ENCODE data around the gene COL27A1. TPM values are rescaled to one million over a fixed set of nuclear protein-coding genes. Genes with fewer than 3 reads are reported as not detected.

The COL27A1 gene
- total RNA-seq, 1 experiment from 2014 or later: 21.1 TPM

DNA sequence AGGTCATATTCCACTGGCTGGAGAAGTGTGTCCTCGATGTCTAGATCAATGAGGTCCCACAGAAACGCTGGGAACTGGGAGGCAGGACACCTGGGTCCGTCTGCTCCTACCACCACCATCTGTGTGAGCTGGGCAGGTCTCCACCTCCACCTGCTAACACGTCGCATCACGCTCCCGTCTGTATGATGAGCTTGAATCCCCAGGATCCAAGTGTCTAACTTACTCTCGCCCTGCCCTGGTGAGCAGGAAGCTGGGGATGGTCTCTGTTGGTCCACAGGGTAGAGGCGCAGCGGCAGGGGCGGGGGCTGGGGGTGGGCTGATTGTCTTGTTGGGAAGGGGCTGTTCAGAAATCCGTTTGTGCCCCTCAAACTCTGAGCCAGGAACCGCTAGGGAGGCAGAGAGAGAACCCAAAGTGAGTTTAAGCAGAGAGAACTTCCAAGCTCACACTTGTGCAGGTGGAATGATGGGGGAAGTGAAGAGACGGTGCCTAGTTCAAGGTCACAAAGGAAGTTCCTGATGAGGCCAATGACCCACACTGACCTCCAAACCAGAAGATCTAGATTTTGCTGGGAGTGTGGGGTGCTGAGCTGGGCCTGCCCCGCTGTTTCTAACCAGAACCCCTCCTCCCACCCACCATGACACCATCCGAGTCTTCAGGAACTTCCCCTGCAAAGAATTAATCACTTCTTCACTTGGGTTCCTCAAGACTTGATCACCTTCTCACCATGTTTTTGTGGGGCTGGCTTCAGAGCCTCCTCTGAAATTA lies 195.5 kb downstream of the COL27A1 start:
- DNase-seq (ENCODE audit: low read depth): no peak

DNA sequence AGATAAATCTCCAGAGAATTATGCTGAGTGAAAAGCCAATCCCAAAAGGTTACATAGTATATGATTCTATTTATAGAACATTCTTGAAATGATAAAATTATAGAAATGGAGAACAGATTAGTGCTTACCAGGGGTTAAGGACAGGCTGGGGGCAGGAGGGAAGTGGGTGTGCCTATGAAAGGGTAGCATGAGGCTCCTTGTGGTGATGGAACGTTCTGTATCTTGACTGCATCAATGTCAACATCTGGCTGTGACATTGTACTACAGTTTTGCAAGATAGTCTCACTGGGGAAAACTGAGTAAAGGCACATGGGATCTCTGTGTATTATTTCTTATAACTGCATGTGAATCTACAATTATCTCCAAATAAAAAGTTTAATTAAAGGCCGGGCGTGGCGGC lies 196.6 kb downstream of the COL27A1 start:
- DNase-seq (ENCODE audit: low read depth): no peak

DNA sequence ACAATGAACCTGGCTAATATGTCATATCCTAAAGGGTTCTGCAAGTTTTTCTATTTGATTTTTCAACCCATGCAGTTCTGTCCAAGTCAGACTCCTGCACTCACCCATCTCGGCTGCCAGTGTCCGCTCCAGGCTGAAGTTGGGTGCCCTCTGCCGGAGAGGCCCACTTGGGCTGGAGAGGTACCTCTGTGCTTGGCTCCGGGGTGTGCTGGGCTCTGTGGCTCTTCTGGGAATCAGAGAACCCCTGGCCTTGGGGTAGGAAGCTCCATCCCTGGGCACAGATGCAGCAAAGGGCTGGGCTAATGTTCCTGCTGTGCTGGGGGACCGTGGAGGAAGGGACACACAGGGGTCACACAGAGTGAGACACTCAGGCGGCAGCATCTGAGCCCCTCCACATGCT lies 200.5 kb downstream of the COL27A1 start:
- DNase-seq (ENCODE audit: low read depth): no peak

DNA sequence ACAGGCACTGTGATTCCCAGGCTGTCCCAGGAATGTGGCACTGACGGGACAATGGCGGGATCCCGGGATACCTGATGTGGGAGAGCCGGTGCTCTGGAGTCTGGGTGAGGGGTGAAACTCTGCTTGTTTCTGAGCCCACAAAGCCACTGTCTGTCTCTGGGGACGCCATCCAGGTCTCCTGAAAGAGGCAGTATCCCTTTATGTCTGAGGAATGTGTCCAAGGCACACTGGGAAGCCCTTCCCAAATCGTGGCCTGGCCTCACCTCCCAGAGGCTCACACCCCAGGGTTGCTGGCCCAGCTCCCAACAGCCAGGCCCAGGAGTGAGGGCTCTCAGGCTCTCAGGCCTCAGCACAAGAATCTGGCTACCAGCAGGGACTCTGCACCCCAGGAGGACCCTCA lies 201.5 kb downstream of the COL27A1 start:
- no peak for DNase-seq (ENCODE audit: low read depth)

DNA sequence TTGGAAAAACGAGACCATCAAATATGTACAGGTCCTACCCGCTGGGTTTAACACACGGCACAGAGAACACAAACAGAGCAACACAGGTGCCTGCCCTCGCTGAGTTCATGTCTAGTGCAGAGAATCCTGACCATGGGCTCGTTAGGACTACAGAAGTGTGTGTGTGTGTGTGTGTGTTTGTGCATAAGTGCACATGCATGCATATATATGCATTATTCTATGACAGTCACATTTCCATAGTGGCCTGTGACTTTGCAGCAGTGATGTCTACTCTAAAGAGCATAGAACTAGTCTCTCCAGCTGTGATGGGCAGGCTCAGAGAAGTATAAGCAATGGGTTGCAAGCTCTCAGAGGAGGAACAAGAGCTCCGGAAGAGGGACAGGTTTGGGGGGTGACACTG lies 202.0 kb downstream of the COL27A1 start:
- no peak for DNase-seq (ENCODE audit: low read depth)

DNA sequence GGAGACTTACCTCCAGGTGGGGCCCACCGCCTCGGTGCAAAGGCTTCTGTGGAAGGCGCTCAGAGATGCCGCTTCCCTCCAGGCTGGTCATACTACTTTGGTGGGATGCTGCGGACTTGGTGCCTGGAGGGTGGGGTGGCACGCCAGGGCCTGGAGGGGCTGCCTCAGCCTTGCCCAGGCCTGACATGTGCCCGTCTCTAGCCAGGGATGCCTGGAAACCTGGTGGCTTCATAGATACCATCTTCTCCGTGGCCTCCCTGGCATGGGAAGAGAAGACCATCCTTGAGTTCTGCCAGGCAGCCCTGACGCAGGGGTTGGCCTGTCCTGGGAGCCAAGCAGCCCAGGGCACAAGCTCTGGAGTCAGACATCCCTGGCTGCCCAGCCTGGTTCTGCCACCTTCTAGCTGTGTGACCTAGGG lies 202.6 kb downstream of the COL27A1 start:
- DNase-seq (ENCODE audit: low read depth): no peak

DNA sequence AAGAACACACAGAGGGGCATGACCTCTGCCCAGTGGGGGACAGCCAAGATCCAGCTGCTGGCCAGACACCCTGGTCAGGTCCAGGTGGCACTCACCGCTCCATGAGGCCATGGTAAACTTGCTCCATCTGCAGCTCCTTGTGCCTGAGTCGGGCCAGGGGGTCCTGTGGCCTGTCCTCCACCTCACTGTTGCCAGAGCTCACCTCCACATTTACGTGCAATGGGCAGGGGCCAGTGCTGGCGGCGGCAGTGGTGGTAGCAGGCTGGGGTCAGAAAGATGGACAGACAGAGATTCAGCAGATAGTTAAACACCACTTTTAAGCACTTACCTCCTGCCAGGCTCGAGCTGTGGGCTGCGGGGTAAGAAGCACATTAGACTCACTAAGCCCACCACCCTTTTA lies 204.5 kb downstream of the COL27A1 start:
- no peak for DNase-seq (ENCODE audit: low read depth)

DNA sequence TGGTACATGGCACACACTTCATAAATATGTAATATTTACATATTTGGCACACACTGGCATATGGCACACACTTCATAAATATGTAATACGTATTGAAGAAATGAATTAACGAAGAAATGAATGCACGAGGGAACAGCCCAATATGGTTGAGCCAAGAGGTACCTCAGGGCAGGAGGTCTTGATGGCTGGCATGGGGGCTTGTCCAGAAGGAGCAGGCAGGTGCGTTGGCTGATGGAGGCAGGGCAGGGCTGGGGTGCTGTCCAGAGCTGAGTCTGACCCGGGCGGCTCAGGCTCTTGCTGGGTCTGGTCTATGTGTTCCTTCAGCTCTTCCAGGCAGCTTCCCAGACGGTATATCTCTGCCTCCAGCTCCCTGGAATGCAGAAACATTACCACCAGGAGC lies 206.2 kb downstream of the COL27A1 start:
- DNase-seq (ENCODE audit: low read depth): no peak

Small RNA genes within 50 kb of the gene (small RNA-seq; reads per million reads assigned to genes)
- gene MIR455: 3.5 reads per million, percentile 86 among the genes with 10 or more reads in this experiment

Other genes starting within 250 kb of the COL27A1 start
- 0.30 and 0.47 TPM in 2 replicates for gene AMBP, start 77.2 kb upstream of the COL27A1 start, total RNA-seq (2014; rRNA removed; shearing (Covaris generic))
- gene KIF12, start 56.2 kb upstream of the COL27A1 start, total RNA-seq (2014; rRNA removed; shearing (Covaris generic)): not detected in 2 replicates
- gene ORM1, start 167.6 kb downstream of the COL27A1 start, total RNA-seq (2014; rRNA removed; shearing (Covaris generic)): not detected in 2 replicates
- gene ORM2, start 174.3 kb downstream of the COL27A1 start, total RNA-seq (2014; rRNA removed; shearing (Covaris generic)): not detected in 2 replicates
- 3.8 and 4.2 TPM in 2 replicates for gene AKNA, start 232.4 kb downstream of the COL27A1 start, total RNA-seq (2014; rRNA removed; shearing (Covaris generic))